Tibial nerve (tissue), 4 donors: Measurements from ENCODE around the gene AZIN2. TPM values are rescaled to one million over a fixed set of nuclear protein-coding genes. Genes with fewer than 3 reads are reported as not detected.

ENCODE experiments used
- DNase-seq, 2 donors: peaks; one replicate each; pipeline ENCODE4 v3.0.0-alpha.2; 2019; ENCODE audit warnings: low spot score in 2 of 2
- H3K27ac ChIP-seq, 4 donors: fragments of 200-600 bp; sonication (generic) in 3 of 4; one replicate each; pipeline ENCODE4 v1.5.1; 2017 to 2019; ENCODE audit warnings: mild to moderate bottlenecking in 1 of 4
- H3K27me3 ChIP-seq, 2 donors: fragments of 200-600 bp; sonication (generic) in 1 of 2; one replicate each; pipeline versions ENCODE4 v1.5.1 to v1.6.0; 2017 to 2019
- H3K36me3 ChIP-seq, 3 donors: fragments of 200-600 bp; sonication (generic); one replicate each; pipeline ENCODE4 v1.5.1; 2018 to 2019
- H3K4me1 ChIP-seq, 4 donors: fragments of 200-600 bp; sonication (generic) in 3 of 4; one replicate each; pipeline ENCODE4 v1.5.1; 2017 to 2019
- H3K4me3 ChIP-seq, 4 donors: fragments of 200-600 bp; sonication (generic) in 3 of 4; one replicate each; pipeline ENCODE4 v1.5.1; 2017 to 2019; ENCODE audit warnings: mild to moderate bottlenecking in 1 of 4, moderate library complexity in 1 of 4
- H3K9me3 ChIP-seq, 4 donors: fragments of 200-600 bp; sonication (generic) in 3 of 4; one replicate each; pipeline ENCODE4 v1.5.1; 2017 to 2019
- EP300 ChIP-seq, 2 donors: sonication (generic); formaldehyde crosslinking; IDR thresholded peaks; one replicate each; pipeline ENCODE4 v1.6.1; 2017; ENCODE audit warnings: antibody characterized with exemption in 2 of 2, mild to moderate bottlenecking in 1 of 2
- POLR2A ChIP-seq, 2 donors: fragments of 450-650 bp; IDR thresholded peaks; one replicate each; pipeline ENCODE4 v1.6.1; 2017; ENCODE audit warnings: antibody characterized with exemption in 2 of 2, mild to moderate bottlenecking in 2 of 2, moderate library complexity in 2 of 2
- WGBS, 2 donors: methylation state at CpG; one replicate each; pipeline ENCODE4 v1.1.5; 2018; 5-methylcytosine and 5-hydroxymethylcytosine counted together
- total RNA-seq, 4 donors: library from RNA; depleted of rRNA; stranded (reverse); fragments of >200 nt; gene quantifications; one replicate each; pipeline ENCODE4 v1.1.0, GENCODE V29; 2016
- TF ChIP-seq, protein P1 (sequence below), 5 experiments: fragments of 200-600 bp in 3 of 5; fragments of 450-650 bp in 2 of 5; sonication (generic) in 3 of 5; IDR thresholded peaks; one replicate each; pipeline ENCODE4 v1.5.1; 2016 to 2019; ENCODE audit warnings: antibody characterized with exemption in 5 of 5, mild to moderate bottlenecking in 3 of 5, moderate library complexity in 2 of 5

Gene AZIN2
- total RNA-seq, 4 donors from 2014 or later: 3.3 to 8.6 (median 6.3) TPM

DNA sequence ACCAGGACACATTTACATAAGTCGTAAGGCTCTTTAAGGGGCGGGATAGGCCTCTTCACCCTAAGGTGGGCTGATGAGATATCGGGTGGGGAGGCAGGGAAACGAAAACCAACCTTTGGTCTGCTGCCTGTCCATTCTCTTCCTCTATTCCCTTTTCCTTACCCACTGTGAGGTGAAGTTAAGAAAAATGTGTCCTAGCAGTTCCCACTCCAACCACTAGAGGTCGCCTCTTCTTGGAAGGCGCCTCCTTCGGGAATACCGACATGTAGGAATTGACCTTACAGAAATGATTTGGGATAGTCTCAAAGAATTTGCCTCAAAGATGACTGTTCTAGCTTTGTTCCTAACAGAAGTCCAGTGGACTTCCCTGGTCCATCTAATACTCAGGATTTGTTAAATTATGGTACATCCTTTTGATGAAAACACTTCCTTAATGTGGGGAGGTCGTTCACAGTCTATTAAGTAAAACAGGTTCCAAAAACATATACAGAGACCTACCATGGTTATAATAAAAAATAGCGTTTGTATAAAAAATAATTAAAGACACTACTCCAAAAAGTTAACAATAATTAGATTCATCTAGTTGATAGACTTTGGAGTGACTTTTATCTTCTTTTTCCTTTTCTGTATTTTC, 14.1 kb downstream of the AZIN2 start:
- Histone ChIP-seq H3K36me3 (peaks cover 0 to 15% (median 0%) of the 10 kb centered on the region in 3 donors), H3K4me1 (peaks cover 0 to 11% (median 0%) of the 10 kb centered on the region in 4 donors), H3K27ac (no peak overlapping the region), H3K4me3 (no peak overlapping the region), H3K27me3 (no peaks in the 10 kb centered on the region), H3K9me3 (no peaks in the 10 kb centered on the region)
- peak; percentile 45 to 85 for DNase-seq
- WGBS, 2 donors: 18 to 24% methylated on average over 10 of the region's 10 CpGs
- TF ChIP-seq POLR2A (IDR thresholded peaks at IDR 0.05): no peak
- TF ChIP-seq, protein P1, sequence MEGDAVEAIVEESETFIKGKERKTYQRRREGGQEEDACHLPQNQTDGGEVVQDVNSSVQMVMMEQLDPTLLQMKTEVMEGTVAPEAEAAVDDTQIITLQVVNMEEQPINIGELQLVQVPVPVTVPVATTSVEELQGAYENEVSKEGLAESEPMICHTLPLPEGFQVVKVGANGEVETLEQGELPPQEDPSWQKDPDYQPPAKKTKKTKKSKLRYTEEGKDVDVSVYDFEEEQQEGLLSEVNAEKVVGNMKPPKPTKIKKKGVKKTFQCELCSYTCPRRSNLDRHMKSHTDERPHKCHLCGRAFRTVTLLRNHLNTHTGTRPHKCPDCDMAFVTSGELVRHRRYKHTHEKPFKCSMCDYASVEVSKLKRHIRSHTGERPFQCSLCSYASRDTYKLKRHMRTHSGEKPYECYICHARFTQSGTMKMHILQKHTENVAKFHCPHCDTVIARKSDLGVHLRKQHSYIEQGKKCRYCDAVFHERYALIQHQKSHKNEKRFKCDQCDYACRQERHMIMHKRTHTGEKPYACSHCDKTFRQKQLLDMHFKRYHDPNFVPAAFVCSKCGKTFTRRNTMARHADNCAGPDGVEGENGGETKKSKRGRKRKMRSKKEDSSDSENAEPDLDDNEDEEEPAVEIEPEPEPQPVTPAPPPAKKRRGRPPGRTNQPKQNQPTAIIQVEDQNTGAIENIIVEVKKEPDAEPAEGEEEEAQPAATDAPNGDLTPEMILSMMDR (IDR thresholded peaks at IDR 0.05): peak; percentile 85 to 98 (median 94)

DNA sequence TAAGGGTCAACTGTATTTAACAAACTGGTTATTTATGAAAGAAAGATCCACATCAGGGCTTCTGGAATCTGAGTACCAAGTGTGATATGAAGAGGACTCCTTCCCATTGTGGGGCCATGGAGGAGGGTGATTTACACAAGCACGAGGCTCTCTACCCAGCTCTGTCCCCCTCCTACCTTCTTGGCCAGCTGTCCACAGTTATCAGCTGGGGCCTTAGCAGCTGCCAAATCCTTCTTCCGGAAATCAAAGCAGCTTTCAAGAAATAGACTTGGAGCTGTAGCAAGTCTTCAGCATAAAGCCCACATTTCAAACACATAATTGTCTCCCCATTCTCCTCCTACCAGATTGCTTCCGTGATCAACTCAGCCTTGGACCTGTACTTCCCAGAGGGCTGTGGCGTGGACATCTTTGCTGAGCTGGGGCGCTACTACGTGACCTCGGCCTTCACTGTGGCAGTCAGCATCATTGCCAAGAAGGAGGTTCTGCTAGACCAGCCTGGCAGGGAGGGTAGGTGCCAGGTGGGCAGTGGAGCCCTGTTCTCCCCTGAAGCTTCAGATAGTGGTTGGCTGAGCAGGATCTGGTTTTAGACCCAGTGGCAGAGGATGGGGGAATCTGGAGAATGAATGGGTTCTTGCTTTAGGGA, 15.5 kb downstream of the AZIN2 start:
- DNase-seq: no peak
- no peaks in the 10 kb centered on the region for H3K9me3 ChIP-seq
- TF ChIP-seq EP300 (IDR thresholded peaks at IDR 0.05) (no peak), POLR2A (IDR thresholded peaks at IDR 0.05) (no peak)
- TF ChIP-seq, protein P1 (IDR thresholded peaks at IDR 0.05): no peak
- H3K4me1 ChIP-seq: peaks cover 0 to 11% (median 0%) of the 10 kb centered on the region in 4 donors
- WGBS, 2 donors: 60 to 68% methylated on average over 7 of the region's 7 CpGs
- peaks cover 0 to 18% (median 0%) of the 10 kb centered on the region in 3 donors for H3K36me3 ChIP-seq
- H3K4me3 ChIP-seq: no peak overlapping the region
- H3K27me3 ChIP-seq: no peaks in the 10 kb centered on the region
- peak overlapping the region in 1 of 4 donors; percentile 8 for H3K27ac ChIP-seq

DNA sequence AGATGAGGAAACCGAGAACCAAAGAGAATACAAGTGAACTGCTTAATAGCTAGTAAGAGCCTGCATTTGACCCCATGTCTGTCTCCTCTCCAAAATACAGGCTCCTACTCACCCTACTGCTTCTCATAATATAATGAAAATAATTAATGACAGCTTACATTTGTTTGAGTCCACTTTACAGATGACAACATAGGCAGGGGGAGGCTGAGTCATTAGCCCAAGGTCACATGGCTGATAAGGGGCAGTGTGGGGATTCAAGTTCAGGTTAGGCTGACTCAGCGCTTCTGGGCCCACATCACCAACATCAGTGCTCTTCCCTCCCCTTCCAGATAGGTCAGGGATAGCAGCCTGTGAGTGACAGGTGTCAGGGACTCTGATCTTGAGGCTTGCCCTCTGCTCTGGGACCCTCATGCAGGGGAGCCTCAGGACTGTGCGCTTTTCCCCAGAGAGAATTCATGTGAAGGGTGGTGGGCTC, 16.2 kb downstream of the AZIN2 start:
- 94 to 98% methylated on average over 3 of the region's 3 CpGs for WGBS, 2 donors
- H3K4me3 ChIP-seq: no peak overlapping the region
- H3K27me3 ChIP-seq: no peaks in the 10 kb centered on the region
- peaks cover 0 to 23% (median 0%) of the 10 kb centered on the region in 3 donors for H3K36me3 ChIP-seq
- TF ChIP-seq EP300 (IDR thresholded peaks at IDR 0.05): no peak
- TF ChIP-seq POLR2A (IDR thresholded peaks at IDR 0.05): no peak
- TF ChIP-seq, protein P1 (IDR thresholded peaks at IDR 0.05): no peak
- no peak overlapping the region for H3K27ac ChIP-seq
- no peaks in the 10 kb centered on the region for H3K9me3 ChIP-seq
- H3K4me1 ChIP-seq: peaks cover 0 to 11% (median 0%) of the 10 kb centered on the region in 4 donors
- DNase-seq: no peak

DNA sequence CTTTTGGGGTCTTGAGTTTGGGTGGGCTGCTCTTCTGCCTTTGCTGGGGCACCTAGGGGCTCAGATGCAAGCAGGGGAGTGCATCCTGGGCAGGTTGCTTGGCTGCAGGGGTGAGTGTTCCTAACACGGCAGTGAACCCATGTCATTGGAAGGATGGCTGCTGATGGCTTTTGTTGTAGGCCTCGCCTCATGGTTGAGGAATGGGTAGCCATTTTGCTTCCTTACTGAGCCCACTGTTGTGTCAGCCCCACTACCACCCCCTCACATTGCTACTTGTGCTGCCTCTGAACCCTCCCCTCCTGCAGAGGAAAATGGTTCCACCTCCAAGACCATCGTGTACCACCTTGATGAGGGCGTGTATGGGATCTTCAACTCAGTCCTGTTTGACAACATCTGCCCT, 16.8 kb downstream of the AZIN2 start:
- peaks cover 0 to 29% (median 0%) of the 10 kb centered on the region in 3 donors for H3K36me3 ChIP-seq
- no peak overlapping the region for H3K4me3 ChIP-seq
- H3K27me3 ChIP-seq: no peaks in the 10 kb centered on the region
- no peak for DNase-seq
- H3K27ac ChIP-seq: no peak overlapping the region
- H3K4me1 ChIP-seq: peaks cover 0 to 11% (median 0%) of the 10 kb centered on the region in 4 donors
- TF ChIP-seq EP300 (IDR thresholded peaks at IDR 0.05) (no peak), POLR2A (IDR thresholded peaks at IDR 0.05) (no peak)
- TF ChIP-seq, protein P1 (IDR thresholded peaks at IDR 0.05): no peak
- 89 to 98% methylated on average over 3 to 4 of the region's 4 CpGs for WGBS, 2 donors
- no peaks in the 10 kb centered on the region for H3K9me3 ChIP-seq

DNA sequence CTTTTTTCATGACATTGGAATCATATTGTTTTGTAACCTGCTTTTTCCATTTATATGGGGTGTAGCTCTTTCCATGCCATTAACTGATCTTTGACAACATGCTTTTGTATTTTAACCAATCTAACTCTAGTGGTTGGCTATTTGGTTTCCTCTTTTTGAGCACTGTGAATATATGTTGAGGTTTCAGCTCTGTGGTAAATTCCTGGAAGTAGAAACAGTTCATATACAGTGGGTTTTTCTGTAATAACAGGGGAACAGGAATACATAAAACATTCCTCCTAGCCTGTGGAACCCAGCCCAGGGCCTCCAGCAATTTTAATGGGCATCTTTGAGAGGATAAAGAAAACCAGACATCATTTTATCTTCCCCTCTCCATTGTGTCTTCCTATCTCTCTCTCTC, 17.4 kb downstream of the AZIN2 start:
- H3K4me1 ChIP-seq: peaks cover 0 to 11% (median 0%) of the 10 kb centered on the region in 4 donors
- no peak for TF ChIP-seq POLR2A (IDR thresholded peaks at IDR 0.05)
- no peak for TF ChIP-seq EP300 (IDR thresholded peaks at IDR 0.05)
- H3K27me3 ChIP-seq: no peaks in the 10 kb centered on the region
- H3K4me3 ChIP-seq: no peak overlapping the region
- H3K27ac ChIP-seq: peak overlapping the region in 3 of 4 donors; percentile 35 to 82 (median 39)
- DNase-seq: no peak
- H3K9me3 ChIP-seq: no peaks in the 10 kb centered on the region
- H3K36me3 ChIP-seq: peaks cover 0 to 35% (median 0%) of the 10 kb centered on the region in 3 donors
